Stimulated activated CD4-positive, alpha-beta T cell treated with anti-CD3 and anti-CD28 coated beads, Interleukin-1b, Interleukin-23, amount 100 ng/mL, for 1 hour (primary cell): ENCODE data around the gene RAP1GAP2.
"Not testable (repeated sequence)": the region's sequence is repeated elsewhere in the genome, so short reads cannot be mapped to it uniquely, and the experiment has no call there.

Source experiments
- DNase-seq, 2 donors: peaks; one replicate each; pipeline ENCODE4 v3.0.0-alpha.2; 2020; ENCODE audit warnings: low read depth in 2 of 2

The RAP1GAP2 gene

GRCh38 chr17:3022197-3022596 lies 226.0 kb downstream of the RAP1GAP2 start:
- no peak for DNase-seq

- no peak for DNase-seq
These were observed 228.1 kb downstream of the RAP1GAP2 start for GRCh38 chr17:3024346-3024745.

GRCh38 chr17:3025421-3026124 lies 229.3 kb downstream of the RAP1GAP2 start:
- no peak for DNase-seq

- DNase-seq, result no peak
These were observed 230.1 kb downstream of the RAP1GAP2 start for GRCh38 chr17:3026125-3026855.

GRCh38 chr17:3026856-3027751 lies 230.9 kb downstream of the RAP1GAP2 start:
- no peak for DNase-seq

GRCh38 chr17:3027786-3028532 lies 231.7 kb downstream of the RAP1GAP2 start:
- no peak for DNase-seq

- DNase-seq, result no peak
These were observed 233.1 kb downstream of the RAP1GAP2 start for GRCh38 chr17:3029213-3029913.

- DNase-seq, result no peak
These were observed 233.9 kb downstream of the RAP1GAP2 start for GRCh38 chr17:3030096-3030495.

- not testable (repeated sequence) for DNase-seq
These were observed 234.7 kb downstream of the RAP1GAP2 start for GRCh38 chr17:3030852-3031470.

GRCh38 chr17:3032258-3033247 lies 236.3 kb downstream of the RAP1GAP2 start:
- no peak for DNase-seq

- no peak for DNase-seq
These were observed 237.0 kb downstream of the RAP1GAP2 start for GRCh38 chr17:3033248-3033640.

GRCh38 chr17:3033741-3034577 lies 237.7 kb downstream of the RAP1GAP2 start:
- DNase-seq, result no peak

- no peak for DNase-seq
These were observed 238.3 kb downstream of the RAP1GAP2 start for GRCh38 chr17:3034578-3034920.

- no peak for DNase-seq
These were observed 239.2 kb downstream of the RAP1GAP2 start for GRCh38 chr17:3035256-3035967.

- DNase-seq, result no peak
These were observed 239.7 kb downstream of the RAP1GAP2 start for GRCh38 chr17:3035968-3036280.

- DNase-seq, result no peak
These were observed 240.6 kb downstream of the RAP1GAP2 start for GRCh38 chr17:3036800-3037199.

GRCh38 chr17:3037259-3037658 lies 241.0 kb downstream of the RAP1GAP2 start:
- DNase-seq, result no peak

GRCh38 chr17:3038941-3039340 lies 242.7 kb downstream of the RAP1GAP2 start:
- DNase-seq, result no peak
